RPMI8226 (cell line): ENCODE measurements around the gene PIP5K1B.

Experiments
- DNase-seq: peaks from one replicate; pipeline ENCODE4 v3.0.0-alpha.2; 2015

PIP5K1B gene

GRCh38 chr9:69001921-69002320 is 296.9 kb downstream of the PIP5K1B start:
- DNase-seq: no peak

GRCh38 chr9:69003051-69003450 is 298.0 kb downstream of the PIP5K1B start:
- DNase-seq: no peak

DNA sequence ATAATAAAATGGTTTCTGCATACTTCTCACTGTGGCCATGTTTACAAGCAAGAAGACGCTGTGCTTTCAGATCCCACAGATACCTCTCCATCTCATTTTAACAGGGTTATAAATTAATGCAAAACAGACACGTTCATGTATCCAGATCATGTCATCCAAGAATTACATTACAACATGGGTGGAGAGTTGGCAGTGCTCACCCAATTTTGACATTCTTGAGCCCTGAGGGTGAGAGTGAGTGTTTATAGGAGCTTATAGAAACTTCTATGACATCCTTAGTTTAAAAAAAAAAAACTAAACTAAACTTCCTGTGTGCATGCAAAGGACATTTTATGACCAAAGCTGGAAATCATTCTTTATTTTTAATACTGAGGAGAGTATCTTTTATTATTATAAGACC is 299.8 kb downstream of the PIP5K1B start:
- no peak for DNase-seq

DNA sequence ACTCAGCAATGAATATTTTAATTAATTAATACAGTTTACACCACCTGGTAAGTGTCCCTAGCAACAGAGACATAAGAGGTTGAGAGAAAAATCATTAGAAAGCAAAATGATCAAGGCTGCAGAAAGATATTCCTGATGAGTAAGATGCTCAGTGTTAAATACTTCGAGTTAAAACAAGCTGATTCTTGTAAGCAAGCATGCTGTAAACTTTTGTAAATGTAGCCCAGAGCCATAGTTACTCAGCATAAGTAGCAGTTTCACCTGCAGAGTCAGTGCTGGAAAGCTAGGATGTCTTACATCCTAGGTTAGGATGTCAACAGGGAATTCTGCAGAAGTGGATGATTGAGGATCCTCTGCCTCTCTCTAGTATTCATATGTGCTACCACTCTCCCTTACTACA is 304.7 kb downstream of the PIP5K1B start:
- no peak for DNase-seq

GRCh38 chr9:69012696-69013381 is 307.8 kb downstream of the PIP5K1B start:
- DNase-seq: no peak

GRCh38 chr9:69013382-69013727 is 308.3 kb downstream of the PIP5K1B start:
- no peak for DNase-seq

DNA sequence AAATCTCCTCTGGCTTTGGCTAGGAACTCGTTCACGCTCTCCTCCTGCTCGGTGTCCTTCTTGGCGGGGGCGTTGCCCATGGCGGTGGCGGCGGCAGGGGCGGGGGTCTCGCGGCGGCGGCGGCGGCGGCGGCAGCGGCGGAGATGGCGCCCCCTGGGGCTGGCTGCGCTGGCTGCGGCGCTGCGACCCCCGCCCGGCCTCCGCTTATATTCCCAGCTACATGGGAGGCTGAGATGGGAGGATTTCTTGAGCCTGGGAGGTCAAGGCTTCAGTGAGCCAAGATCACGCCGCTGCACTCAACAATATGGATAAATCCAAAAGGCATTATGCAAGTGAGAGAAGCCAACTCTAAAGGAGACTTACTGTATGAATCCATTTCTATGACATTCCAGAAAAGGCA is 309.0 kb downstream of the PIP5K1B start, which contains the start of gene PRKACG:
TSS of gene PRKACG (minus strand) at position 101 of the 400 bp plus-strand sequence. CDS start at position 80, 21 bp downstream.
- DNase-seq: no peak

- no peak for DNase-seq
These were observed 311.4 kb downstream of the PIP5K1B start for GRCh38 chr9:69016191-69017096.

- DNase-seq: no peak
These were observed 313.7 kb downstream of the PIP5K1B start for GRCh38 chr9:69018737-69019136.

GRCh38 chr9:69019808-69020207 is 314.8 kb downstream of the PIP5K1B start:
- peak; percentile 62 for DNase-seq

GRCh38 chr9:69020301-69021145 is 315.5 kb downstream of the PIP5K1B start:
- no peak for DNase-seq

GRCh38 chr9:69023650-69024049 is 318.6 kb downstream of the PIP5K1B start:
- peak; percentile 31 for DNase-seq

GRCh38 chr9:69027355-69028097 is 322.5 kb downstream of the PIP5K1B start:
- DNase-seq: peak; percentile 73

GRCh38 chr9:69028754-69029153 is 323.7 kb downstream of the PIP5K1B start:
- peak; percentile 9 for DNase-seq

- no peak for DNase-seq
These were observed 324.5 kb downstream of the PIP5K1B start for GRCh38 chr9:69029535-69029934.

- no peak for DNase-seq
These were observed 326.0 kb downstream of the PIP5K1B start for GRCh38 chr9:69030851-69031645.

DNA sequence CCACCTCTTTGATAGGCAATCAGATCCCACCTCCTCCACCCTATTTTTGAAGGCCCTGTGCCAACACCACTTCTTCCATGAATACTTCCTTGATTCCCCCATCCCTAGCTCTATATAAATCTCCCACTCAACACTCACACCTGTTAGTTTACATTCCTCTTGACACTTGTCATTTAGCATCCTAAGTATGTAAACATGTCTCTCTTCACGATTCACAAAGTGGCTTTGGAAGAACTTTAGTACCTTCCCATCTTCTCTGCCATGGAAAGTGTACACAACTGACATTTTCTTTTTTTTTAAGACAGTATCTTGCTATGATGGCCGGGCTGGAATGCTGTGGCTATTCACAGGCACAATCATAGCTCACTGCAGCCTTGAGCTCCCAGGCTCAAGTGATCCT is 329.0 kb downstream of the PIP5K1B start:
- no peak for DNase-seq

DNA sequence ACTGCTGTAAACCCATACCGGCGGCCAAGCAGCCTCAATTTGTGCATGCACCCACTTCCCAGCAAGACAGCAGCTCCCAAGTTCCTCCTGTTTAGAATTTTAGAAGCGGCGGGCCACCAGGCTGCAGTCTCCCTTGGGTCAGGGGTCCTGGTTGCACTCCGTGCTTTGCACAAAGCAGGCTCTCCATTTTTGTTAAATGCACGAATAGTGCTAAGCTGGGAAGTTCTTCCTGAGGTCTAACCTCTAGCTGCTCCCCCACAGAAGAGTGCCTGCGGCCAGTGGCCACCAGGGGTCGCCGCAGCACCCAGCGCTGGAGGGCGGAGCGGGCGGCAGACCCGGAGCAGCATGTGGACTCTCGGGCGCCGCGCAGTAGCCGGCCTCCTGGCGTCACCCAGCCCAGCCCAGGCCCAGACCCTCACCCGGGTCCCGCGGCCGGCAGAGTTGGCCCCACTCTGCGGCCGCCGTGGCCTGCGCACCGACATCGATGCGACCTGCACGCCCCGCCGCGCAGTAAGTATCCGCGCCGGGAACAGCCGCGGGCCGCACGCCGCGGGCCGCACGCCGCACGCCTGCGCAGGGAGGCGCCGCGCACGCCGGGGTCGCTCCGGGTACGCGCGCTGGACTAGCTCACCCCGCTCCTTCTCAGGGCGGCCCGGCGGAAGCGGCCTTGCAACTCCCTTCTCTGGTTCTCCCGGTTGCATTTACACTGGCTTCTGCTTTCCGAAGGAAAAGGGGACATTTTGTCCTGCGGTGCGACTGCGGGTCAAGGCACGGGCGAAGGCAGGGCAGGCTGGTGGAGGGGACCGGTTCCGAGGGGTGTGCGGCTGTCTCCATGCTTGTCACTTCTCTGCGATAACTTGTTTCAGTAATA is 330.6 kb downstream of the PIP5K1B start, which contains the start of gene FXN:
TSS of gene FXN (plus strand) at position 315 of the 871 bp plus-strand sequence. CDS start at position 346, 31 bp downstream.
- DNase-seq: peak; percentile 78

DNA sequence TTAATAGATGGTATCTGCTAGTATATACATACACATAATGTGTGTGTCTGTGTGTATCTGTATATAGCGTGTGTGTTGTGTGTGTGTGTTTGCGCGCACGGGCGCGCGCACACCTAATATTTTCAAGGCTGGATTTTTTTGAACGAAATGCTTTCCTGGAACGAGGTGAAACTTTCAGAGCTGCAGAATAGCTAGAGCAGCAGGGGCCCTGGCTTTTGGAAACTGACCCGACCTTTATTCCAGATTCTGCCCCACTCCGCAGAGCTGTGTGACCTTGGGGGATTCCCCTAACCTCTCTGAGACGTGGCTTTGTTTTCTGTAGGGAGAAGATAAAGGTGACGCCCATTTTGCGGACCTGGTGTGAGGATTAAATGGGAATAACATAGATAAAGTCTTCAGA is 331.3 kb downstream of the PIP5K1B start:
- peak; percentile 22 for DNase-seq

DNA sequence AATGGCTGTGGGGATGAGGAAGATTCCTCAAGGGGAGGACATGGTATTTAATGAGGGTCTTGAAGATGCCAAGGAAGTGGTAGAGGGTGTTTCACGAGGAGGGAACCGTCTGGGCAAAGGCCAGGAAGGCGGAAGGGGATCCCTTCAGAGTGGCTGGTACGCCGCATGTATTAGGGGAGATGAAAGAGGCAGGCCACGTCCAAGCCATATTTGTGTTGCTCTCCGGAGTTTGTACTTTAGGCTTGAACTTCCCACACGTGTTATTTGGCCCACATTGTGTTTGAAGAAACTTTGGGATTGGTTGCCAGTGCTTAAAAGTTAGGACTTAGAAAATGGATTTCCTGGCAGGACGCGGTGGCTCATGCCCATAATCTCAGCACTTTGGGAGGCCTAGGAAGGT is 331.8 kb downstream of the PIP5K1B start:
- no peak for DNase-seq
